IPS-18a (cell line): ENCODE measurements around the gene PACSIN2.
"Not testable (repeated sequence)": the region's sequence is repeated elsewhere in the genome, so short reads cannot be mapped to it uniquely, and the experiment has no call there.

Experiments
- H3K27ac ChIP-seq: one replicate; pipeline ENCODE4 v1.5.1; 2013; ENCODE audit warnings: low read length
- H3K27me3 ChIP-seq: one replicate; pipeline ENCODE4 v1.6.1; 2013; ENCODE audit warnings: mild to moderate bottlenecking, low read length; ENCODE audit not compliant: control insufficient read depth, insufficient read depth
- H3K36me3 ChIP-seq: one replicate; pipeline ENCODE4 v1.6.1; 2013; ENCODE audit warnings: low read depth, low read length; ENCODE audit not compliant: control insufficient read depth
- H3K4me1 ChIP-seq: one replicate; pipeline ENCODE4 v1.6.1; 2013; ENCODE audit warnings: low read depth, low read length; ENCODE audit not compliant: control insufficient read depth
- H3K4me3 ChIP-seq: one replicate; pipeline ENCODE4 v1.5.1; 2013; ENCODE audit warnings: low read length
- H3K9ac ChIP-seq: one replicate; pipeline ENCODE4 v1.6.1; 2013; ENCODE audit warnings: mild to moderate bottlenecking, low read length, moderate library complexity
- H3K9me3 ChIP-seq: one replicate; pipeline ENCODE4 v1.6.1; 2013; ENCODE audit warnings: low read depth, low read length; ENCODE audit not compliant: control insufficient read depth

Gene PACSIN2

GRCh38 chr22:42927966-42928365, 87.0 kb downstream of the PACSIN2 start:
- H3K4me1 ChIP-seq: no peaks in the 10 kb centered on the region

GRCh38 chr22:42926768-42927167, 88.2 kb downstream of the PACSIN2 start:
- Histone ChIP-seq H3K4me3 (no peak overlapping the region), H3K9ac (no peak overlapping the region), H3K27me3 (no peaks in the 10 kb centered on the region), H3K9me3 (no peaks in the 10 kb centered on the region), H3K27ac (no peak overlapping the region), H3K36me3 (no peaks in the 10 kb centered on the region), H3K4me1 (peaks cover 7% of the 10 kb centered on the region)

More at GRCh38 chr22:42927966-42928365, 87.0 kb downstream of the PACSIN2 start:
- Histone ChIP-seq H3K4me3 (no peak overlapping the region), H3K27ac (no peak overlapping the region), H3K36me3 (no peaks in the 10 kb centered on the region), H3K9ac (no peak overlapping the region), H3K9me3 (no peaks in the 10 kb centered on the region), H3K27me3 (no peaks in the 10 kb centered on the region)

DNA sequence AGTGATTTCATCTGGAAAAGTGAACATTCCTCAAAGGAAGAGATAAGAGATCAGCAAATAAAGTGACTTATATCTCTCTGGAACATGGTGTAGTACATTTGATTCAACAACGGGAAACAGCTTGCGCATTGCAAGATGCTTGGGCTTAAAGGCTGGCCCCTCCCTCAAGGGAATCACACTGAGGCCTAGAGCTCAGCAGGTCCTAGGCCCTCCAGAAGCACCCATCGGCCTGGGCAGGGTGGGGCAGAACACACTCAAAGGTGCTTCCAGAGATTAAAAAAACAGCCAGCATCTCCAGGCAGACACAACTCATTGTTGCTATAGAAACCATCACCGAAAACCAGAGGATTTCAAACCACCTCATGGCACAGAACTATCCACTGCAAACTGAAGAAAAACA, 88.8 kb downstream of the PACSIN2 start:
- no peak overlapping the region for H3K4me3 ChIP-seq
- no peaks in the 10 kb centered on the region for H3K9me3 ChIP-seq
- H3K4me1 ChIP-seq: peaks cover 7% of the 10 kb centered on the region
- H3K27ac ChIP-seq: no peak overlapping the region
- no peak overlapping the region for H3K9ac ChIP-seq
- no peaks in the 10 kb centered on the region for H3K27me3 ChIP-seq
- no peaks in the 10 kb centered on the region for H3K36me3 ChIP-seq

GRCh38 chr22:42925598-42925997, 89.4 kb downstream of the PACSIN2 start:
- Histone ChIP-seq H3K27ac (no peak overlapping the region), H3K9me3 (no peaks in the 10 kb centered on the region), H3K9ac (no peak overlapping the region), H3K27me3 (no peaks in the 10 kb centered on the region), H3K36me3 (no peaks in the 10 kb centered on the region), H3K4me1 (peaks cover 7% of the 10 kb centered on the region), H3K4me3 (no peak overlapping the region)

GRCh38 chr22:42925031-42925430, 89.9 kb downstream of the PACSIN2 start:
- H3K36me3 ChIP-seq, H3K4me1 ChIP-seq, H3K27ac ChIP-seq, H3K4me3 ChIP-seq, H3K9ac ChIP-seq, H3K9me3 ChIP-seq, H3K27me3 ChIP-seq: not testable (repeated sequence)

DNA sequence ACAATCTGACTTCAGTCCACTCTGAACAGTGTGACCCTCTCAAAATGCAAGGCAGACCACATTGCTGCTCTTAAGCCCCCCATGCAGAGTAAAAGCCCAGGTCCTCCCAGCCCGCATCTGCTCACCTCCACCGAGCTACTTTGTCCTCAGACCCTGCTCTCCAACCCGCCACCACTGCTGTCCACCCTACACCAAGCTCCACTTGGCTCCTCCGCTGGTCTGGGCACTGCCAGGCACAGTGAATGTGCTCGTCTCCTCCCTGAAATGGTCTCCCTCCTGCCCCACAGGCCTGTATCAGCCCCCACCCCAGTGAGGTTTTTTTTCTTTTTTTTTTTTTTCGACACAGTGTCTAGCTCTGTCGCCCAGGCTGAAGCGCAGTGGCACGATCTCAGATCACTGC, 90.5 kb downstream of the PACSIN2 start:
- H3K9ac ChIP-seq: no peak overlapping the region
- H3K27ac ChIP-seq: no peak overlapping the region
- no peaks in the 10 kb centered on the region for H3K36me3 ChIP-seq
- H3K9me3 ChIP-seq: no peaks in the 10 kb centered on the region
- no peaks in the 10 kb centered on the region for H3K27me3 ChIP-seq
- peaks cover 7% of the 10 kb centered on the region for H3K4me1 ChIP-seq
- no peak overlapping the region for H3K4me3 ChIP-seq

DNA sequence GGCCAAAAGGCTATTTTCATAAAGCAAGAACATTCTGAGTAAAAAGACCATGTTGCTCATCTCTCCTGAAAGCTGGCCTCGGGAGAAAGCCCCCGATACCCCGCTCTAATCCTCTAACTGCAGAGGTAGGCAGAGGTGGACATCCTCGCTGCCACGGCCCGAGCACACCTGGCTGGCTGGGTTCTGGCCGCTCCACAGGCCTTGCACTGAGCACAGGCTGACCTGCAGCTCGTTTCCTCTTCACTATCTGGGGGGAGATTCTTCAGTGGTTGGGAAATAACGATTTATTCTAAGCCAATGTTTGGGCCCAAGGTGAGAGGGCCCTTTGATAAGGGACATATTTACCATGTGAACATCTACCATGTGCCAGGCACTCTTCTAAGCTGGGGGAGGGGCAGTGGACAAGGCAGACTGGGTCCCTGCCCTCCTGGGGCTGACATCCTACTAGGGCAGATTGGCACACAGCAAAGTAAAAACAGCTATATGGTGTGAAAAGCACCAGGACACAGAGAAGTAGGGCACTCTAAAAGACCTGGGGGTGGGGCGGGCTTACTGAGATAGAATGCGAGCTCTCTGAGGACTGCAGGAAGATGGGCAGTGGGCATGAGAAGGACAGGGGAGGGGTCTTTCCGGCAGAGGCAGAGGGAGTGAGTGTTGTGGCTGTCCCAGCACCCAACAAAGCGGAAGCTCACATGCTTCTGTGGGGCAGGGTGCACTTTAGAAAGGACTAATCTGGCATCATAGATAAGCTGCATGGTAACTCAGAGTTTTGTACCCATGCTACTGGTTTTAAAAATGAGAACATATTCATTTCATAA, 92.4 kb downstream of the PACSIN2 start:
- H3K4me3 ChIP-seq: no peak overlapping the region
- H3K27ac ChIP-seq: no peak overlapping the region
- peaks cover 7% of the 10 kb centered on the region for H3K4me1 ChIP-seq
- H3K36me3 ChIP-seq: no peaks in the 10 kb centered on the region
- no peaks in the 10 kb centered on the region for H3K9me3 ChIP-seq
- H3K27me3 ChIP-seq: no peaks in the 10 kb centered on the region
- H3K9ac ChIP-seq: no peak overlapping the region

DNA sequence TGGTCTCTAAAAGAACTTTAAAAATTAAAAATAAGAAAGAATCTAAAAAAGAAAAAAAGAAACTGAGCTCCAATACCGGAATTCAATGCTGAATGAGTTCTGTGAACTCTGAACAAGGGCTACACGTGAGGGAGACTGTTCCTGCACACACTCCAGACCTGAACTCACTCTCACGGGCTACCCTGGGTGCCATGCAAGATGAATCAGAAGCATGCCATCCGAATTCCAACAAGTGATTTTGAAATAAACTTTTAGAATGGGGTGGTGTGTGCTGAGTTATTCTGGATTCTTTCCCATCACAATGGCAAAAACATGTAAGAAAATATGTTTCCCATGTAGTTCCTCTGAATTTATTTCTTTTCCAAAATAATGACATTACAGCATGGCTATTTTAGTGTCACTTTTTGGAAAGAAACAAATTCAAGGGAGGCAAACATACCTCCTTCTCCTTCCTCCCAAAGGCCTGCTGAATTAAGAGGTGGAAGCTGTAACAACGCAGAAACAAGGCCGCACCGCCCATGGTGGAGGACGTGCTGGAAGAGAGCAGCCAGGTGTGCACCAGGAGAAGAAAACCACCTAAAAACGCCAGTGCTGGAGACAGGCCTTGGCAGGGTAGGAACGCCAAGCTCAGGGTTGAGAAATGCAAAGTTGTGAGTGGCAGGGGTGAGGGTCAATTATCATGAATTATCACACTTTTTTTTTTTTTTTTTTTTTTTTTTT, 94.7 kb downstream of the PACSIN2 start:
- H3K4me1 ChIP-seq: peaks cover 24% of the 10 kb centered on the region
- H3K9ac ChIP-seq: no peak overlapping the region
- no peaks in the 10 kb centered on the region for H3K36me3 ChIP-seq
- no peaks in the 10 kb centered on the region for H3K27me3 ChIP-seq
- H3K27ac ChIP-seq: no peak overlapping the region
- no peak overlapping the region for H3K4me3 ChIP-seq
- no peaks in the 10 kb centered on the region for H3K9me3 ChIP-seq

GRCh38 chr22:42919199-42919598, 95.8 kb downstream of the PACSIN2 start:
- H3K4me1 ChIP-seq: peaks cover 26% of the 10 kb centered on the region
- no peaks in the 10 kb centered on the region for H3K9me3 ChIP-seq
- H3K4me3 ChIP-seq: no peak overlapping the region
- no peak overlapping the region for H3K27ac ChIP-seq
- H3K27me3 ChIP-seq: no peaks in the 10 kb centered on the region
- H3K36me3 ChIP-seq: no peaks in the 10 kb centered on the region
- no peak overlapping the region for H3K9ac ChIP-seq

DNA sequence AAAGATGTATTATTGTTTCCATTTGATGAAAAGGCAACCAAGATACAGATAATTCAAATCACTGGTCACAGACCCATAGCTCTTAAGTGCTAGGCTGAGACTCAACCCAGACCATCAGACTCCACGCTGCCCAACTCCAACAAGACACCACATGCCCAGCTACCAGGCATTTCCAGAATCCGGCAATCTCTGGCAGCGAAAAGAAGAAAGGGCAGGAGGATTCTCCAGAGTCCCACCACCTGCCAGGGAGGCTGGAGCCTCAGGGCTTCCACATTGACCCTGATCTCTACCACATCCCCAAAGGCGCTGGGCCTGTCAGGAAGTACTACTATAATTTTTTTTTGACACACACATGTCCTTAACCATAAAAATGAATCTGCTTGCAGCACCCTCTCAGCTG, 96.4 kb downstream of the PACSIN2 start:
- H3K4me3 ChIP-seq: no peak overlapping the region

DNA sequence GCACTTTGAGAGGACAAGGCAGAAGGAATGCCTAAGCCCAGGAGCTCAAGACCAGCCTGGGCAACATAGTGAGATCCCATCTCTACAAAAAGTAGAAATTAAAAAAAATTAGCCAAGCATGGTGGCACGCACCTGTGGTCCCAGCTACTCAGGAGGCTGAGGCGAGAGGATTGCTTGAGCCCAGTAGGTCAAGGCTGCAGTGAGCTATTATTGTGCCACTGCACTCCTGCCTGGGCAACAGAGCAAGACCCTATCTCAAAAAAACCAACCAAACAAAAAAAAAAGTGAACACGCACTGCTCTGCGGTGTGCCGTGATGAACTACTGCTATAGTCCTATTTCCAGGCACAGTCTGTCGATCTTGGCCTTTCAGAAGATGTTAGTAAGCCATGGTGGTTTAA, 97.6 kb downstream of the PACSIN2 start:
- H3K4me1 ChIP-seq: peaks cover 21% of the 10 kb centered on the region
- not testable (repeated sequence) for H3K27me3 ChIP-seq, H3K9ac ChIP-seq, H3K27ac ChIP-seq, H3K9me3 ChIP-seq, H3K36me3 ChIP-seq, H3K4me3 ChIP-seq

More for the DNA sequence above, 96.4 kb downstream of the PACSIN2 start:
- no peak overlapping the region for H3K27ac ChIP-seq
- no peaks in the 10 kb centered on the region for H3K36me3 ChIP-seq
- no peaks in the 10 kb centered on the region for H3K9me3 ChIP-seq
- peaks cover 26% of the 10 kb centered on the region for H3K4me1 ChIP-seq
- H3K27me3 ChIP-seq: no peaks in the 10 kb centered on the region
- no peak overlapping the region for H3K9ac ChIP-seq
